DMS 273 (cell line): ENCODE measurements around the gene KCNA10.

Experiments used
- DNase-seq: peaks from one replicate; lab custom pipeline; 2025; ENCODE audit not compliant: unreplicated experiment; lab: John Stamatoyannopoulos, UW

KCNA10 gene

DNA sequence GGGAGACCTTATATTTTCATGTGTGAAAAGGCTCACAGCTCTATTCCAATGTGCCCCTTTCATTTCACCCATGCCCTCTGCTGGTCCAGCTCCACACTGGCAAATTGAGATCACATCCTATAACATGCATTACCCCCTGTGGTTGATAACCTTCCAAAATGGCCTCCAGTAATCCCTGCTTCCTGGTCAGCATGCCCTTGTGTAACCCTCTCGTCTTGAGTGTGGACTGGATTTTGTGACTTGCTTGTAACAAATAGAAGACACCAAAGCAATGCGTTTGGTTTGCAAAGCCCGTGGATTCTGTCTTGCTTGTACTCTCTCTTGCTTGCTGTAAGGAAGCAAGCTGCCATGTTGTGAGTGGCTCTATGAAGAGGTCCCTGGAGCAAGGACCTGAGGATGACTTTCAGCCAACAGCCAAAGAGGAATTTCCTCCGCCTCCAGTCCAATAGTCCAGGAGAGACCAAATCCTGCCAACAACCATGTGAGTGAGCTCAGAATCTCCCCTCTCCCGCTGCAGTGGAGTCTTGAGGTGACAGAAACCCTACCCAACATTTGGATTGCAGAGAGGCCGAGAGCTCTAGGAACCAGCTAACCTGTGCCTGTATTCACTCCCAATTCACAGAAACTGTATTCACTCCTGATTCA is 17.4 kb downstream of the KCNA10 start:
- no peak for DNase-seq

DNA sequence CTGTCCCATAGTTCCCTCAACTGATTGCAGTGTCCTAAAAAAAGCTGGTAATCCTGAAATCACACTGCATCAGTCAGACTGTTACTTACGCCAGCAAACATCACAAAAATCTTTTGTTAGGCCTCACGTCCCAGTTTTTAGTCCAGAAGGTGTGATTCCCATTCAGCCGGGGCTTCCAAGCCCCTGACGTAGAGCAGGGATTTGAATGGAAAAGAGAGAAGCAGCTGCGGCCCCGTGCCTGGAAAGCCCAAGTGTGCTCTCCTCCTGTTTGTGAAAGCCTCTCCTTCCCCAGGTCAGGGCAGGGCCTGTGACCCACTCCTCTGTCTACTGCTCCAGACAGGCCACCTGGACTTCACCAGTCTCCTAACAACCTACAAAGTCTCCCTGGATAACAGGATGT is 20.7 kb downstream of the KCNA10 start:
- DNase-seq, result no peak

DNA sequence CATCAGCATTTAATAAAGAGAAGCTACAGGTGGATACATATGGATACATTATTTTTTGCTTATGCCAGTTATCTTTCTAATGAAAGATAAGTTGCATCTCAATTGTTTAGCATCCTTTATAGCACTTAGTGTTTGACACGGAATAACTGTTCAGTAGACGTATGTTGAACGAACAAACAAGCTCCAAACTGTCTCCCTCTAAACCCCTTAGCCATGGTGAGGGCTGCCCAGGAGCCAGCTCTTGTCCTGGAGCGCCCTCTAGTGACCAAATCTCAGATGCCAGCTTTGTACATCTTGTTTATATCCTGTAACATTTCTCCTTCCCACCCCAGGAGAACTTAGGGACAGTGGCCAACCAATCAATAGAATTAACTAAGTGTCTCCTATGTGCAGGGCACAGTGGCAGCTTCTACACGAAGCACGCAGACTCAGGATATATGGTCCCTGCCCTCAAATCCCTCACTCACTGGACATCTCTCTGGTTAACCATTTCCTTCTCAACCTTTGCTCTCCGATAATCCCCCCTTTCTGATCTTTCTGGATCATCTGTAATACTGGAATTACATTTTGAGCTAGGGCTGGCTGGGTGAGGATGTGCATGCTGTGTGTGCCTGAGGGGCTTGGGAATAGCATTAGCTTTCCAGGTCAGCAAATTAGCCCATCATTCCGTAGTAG is 22.9 kb downstream of the KCNA10 start:
- peak; percentile 92 for DNase-seq

DNA sequence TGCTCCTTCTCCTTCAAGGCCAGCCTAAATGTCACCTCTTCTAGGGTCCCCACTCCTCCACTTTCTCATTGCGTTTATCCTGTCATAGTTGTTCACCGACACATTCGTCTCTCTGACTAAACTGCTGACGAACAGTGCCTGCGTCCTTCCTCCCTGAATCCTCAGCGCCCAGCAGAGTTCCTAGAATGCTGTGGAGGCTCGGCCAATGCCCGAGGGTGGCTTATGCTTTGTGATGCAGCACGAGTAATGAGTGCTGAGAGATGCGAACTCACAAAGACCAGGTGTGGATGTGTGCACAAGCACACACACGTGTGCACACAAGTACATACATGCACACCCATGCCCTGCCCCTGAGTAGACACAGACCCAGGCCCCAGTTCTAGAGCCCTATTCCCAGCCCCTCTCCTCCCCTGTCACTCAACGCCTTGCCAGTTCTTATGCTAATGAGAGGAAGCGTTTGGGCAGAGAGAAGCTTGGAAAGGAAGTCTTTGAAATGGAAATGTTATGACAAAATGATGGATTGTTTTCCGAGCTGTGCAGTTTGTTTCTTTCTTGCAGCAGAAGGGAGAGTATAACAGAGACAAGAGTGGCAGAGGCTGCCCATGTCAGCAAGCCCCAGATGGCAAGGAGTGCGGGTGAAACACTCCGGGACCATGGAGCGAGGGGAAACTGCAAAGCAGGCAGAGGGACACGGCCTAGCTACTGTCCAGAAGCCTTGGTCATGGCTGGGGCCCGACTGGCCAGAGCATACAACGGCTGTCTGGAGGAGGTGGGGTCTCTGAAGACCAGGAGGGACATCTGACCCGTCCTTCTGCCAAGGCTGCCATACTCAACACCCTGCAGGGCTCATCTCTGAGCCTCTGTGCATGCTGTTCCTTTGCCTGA is 24.2 kb downstream of the KCNA10 start:
- DNase-seq, result peak; percentile 35

DNA sequence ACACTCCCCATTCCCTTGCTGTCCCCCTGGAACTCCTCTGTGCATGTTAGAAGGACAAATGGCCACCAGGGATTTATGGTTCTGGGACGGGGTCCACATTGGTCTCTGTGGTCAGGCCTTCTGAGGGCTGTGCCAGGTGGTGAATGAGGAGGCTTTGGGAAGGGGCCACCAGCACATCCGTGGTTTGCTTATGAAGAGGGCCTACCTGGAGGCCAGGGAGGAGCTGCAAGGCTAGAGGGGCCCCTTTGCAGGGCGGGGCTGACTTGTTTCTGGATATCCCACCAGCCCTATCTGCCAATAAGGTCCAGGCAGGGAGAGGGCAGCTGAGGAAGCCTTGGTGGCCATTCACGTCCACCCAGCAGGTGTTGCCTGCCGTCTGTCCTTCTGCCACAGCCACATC is 24.9 kb downstream of the KCNA10 start:
- no peak for DNase-seq

DNA sequence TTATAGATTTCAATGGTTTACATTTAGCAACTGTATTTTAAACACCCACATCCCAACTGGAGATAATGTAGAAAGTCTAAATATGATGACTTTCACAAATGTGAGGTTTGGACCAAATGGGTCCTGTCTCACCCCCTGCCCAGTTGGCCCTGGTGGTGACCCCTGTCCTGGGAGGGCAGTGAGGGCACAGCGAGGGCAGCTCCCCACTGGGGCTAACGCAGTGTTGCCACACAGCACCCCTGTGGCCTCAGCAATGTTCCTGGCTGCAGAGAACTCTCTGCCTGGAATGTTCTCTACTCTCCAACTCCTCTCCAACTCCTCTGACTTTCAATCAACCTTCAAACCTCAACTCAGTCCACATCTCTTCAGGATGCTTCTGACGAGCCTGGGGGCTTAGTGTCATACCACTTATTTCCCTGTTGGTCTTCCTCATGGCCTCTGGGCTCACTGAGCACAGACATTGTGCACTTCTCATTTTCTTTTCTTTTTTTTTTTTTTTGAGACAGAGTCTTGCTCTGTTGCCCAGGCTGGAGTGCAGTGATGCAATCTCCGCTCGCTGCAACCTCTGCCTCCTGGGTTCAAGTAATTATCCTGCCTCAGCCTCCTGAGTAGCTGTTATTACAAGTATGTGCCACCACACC is 25.8 kb downstream of the KCNA10 start:
- no peak for DNase-seq

DNA sequence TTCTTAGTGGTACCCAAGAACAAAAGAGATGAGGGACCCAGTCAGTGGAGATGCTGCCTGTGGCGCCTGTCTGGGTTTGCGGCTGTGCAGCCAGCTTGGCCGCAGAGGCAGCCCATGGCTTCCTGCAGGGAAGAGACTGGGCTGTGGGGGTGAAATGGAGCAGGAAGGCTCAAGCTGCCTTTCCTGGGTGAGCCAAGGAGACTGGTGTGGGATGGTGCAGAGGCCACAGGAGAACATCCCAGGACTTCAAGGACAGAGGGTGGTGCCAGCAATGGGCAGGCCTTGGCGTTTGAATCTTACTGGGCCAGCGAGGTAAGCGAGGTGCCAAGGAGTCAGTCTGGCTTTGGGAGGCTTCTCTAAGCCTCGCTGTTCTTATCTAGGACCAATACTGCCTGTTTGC is 26.4 kb downstream of the KCNA10 start:
- DNase-seq, result no peak

DNA sequence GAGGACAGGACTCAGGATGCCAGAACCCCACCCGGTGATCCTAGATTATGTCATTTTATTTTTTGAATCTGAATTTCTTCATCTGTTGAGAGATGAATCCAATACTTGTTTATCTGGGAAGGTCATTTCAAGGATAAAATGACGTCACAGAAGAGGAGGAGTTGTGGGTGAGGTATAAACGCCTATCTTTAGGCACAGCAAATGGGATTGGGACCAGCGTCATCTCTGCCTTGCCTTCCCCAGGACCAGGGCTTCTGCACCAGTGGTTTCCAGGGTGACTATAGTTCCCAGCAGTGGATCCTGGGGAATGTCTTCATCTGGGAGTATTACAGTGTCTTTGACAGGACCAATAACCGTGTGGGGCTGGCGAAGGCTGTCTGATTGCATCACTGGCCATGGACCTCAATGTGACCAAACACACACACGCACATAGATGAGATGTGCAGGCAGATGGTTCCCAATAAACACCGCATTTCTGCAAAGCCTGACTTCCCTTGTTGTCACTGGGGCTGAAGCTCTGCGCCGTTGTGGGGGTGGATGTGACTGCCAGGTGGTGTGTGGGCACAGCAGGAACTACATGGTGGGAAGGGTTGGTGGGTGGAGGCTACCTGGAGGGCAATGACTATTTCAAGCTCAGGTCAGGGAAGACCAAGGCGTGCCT is 28.1 kb downstream of the KCNA10 start:
- no peak for DNase-seq

DNA sequence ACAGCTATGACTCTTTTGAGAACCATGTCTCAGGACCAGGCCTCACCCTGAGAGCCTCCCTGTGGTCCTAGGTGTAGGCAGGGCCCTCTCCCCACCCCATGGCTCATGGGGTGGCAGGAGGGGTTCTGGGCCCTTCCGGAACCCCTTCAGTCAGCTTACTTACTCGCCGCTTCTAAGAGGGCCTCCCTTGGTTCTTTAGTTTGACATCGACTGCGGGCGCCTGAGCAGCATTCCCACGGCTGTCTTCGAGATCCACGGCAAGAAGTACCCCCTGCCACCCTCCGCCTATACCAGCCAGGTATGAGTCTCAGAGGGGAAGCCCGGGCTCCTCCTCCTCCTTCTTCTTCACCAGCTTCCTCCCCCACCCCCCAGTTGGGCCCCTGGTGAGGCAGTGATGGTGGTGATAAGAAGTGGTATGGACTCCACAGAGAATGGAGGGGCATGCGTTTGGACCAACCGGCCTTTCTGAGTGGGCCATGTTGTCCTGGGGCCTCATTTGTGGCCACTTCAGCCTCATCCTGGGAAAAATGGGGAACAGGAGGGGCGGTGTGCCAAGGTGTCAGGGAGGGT is 28.9 kb downstream of the KCNA10 start:
- DNase-seq, result no peak

DNA sequence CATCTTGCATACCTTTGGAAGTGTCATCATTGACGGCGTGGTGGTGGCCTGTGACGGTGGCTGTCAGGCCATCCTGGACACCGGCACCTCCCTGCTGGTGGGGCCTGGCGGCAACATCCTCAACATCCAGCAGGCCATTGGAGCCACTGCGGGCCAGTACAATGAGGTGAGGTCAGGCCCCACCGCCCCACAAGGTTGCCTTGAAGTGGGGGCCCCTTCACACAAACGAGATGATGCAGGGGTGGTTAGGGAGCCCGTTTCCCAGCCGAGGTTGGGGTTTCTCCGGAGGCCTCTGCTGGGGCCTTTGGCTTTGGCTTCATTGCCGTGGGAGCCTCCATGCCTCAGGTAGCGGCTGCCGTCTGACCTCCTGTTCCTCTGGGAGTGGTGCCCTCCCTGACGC is 29.6 kb downstream of the KCNA10 start:
- DNase-seq, result no peak

DNA sequence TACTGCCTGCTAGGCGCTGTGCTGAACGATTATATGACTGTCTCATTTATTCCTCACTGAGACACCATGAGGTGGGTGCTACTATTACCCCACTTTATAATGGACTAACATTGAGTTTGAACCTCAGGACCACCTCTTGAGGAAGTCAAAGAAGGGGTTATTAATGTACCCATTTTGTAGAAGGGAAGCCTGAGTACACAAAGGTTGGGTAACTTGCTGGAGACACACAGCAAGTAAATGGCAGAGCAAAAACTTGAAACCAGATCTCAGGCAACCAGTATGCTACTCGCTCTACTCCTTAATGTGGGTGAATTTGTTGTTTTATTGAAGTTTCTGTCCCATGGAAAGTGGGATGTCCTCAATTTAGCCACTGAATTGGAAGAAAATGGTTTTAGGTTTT is 30.1 kb downstream of the KCNA10 start:
- DNase-seq, result no peak

DNA sequence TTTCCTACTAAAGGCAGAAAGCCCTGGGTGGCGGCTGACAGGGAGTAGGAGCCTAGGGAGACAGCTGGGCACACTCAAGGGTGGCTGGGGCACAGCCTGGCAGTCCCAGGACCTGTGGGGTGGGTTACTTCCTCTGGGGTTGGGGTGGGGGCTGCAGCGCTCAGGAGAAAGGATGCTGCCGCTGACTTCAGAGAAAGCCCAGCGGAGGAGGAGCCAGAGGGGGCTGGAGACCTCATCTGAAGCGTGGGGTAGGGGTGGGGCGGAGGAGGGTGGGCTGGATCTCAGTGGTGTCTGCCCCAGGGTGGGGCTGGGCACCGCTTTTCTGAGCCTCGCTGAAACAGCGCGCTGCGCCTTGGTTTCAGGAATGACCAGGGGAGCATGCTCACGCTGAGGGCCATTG is 30.8 kb downstream of the KCNA10 start:
- DNase-seq, result no peak

DNA sequence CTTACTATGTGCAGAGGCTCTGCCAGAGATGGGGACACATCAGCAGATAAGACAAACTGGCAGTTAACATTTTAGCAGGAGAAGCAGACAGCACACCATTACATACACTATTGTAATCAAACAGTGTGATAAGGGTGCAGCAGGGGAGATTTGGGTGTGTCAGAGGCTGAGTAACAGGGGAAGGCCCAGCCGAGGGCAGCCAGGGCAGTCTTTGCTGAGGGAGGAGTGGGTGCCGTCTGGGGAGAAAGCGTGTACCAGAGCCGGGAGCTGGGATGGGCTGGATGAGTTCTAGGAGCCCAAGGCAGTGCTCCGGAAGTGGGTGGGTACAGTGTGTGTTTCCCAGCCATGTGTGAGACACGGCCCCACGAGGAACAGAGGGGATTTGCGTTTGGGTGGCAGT is 31.2 kb downstream of the KCNA10 start:
- no peak for DNase-seq

DNA sequence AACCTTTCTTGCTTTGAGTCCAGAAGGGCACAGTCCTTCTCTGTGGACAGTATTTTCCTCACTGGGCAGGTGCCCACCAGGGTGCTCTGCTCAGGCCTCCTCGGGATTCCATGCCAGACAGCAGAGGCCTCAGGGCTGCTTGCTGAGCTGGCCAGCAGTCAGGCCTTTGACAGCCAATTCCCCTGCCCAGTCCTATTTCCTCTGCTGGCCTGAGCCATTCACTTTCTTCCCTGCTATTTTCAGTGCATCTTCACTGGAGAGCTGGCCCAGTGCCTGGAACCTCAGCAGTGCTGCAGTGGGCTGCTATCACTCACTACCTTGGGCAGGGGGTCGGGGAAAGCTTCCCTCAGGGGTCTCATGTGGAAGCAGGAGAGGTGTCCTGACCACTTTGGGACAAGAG is 33.2 kb downstream of the KCNA10 start:
- no peak for DNase-seq

DNA sequence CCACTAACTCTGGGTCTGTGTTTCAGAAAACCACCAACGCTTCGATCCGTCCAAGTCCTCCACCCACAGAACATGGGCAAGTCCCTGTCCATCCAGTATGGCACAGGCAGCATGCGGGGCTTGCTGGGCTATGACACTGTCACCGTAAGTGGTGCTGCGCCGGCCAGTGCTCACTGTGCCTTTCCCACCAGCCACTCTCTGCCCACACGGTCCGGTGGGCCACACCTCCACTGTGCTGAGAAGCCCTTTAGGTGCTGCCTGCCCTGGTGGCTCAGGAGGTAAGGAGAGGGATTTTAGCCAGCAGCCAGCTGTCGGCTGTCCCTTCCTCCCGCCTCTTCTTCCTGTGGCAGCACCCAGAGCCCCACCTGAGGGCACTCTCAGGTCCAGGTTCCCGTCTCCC is 34.2 kb downstream of the KCNA10 start:
- no peak for DNase-seq

DNA sequence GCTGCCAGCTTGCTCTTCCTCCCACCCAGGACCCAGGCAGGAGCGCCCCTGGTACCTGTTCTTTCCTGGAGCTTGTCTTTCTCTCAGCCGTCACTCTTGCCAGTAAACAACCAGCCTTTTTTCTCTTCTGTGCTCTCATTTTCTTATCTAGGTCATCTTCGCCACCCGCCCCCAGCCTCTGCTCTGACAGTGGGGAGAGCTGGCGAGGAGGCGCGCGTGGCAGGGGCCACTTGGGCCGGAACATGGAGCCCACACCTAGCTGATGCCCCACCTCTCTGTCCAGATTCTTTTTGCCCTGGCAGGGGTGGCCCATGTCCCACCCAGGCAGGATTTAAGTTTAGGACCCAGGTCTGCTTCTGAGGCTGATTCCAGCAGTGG is 35.7 kb downstream of the KCNA10 start:
- DNase-seq, result no peak

DNA sequence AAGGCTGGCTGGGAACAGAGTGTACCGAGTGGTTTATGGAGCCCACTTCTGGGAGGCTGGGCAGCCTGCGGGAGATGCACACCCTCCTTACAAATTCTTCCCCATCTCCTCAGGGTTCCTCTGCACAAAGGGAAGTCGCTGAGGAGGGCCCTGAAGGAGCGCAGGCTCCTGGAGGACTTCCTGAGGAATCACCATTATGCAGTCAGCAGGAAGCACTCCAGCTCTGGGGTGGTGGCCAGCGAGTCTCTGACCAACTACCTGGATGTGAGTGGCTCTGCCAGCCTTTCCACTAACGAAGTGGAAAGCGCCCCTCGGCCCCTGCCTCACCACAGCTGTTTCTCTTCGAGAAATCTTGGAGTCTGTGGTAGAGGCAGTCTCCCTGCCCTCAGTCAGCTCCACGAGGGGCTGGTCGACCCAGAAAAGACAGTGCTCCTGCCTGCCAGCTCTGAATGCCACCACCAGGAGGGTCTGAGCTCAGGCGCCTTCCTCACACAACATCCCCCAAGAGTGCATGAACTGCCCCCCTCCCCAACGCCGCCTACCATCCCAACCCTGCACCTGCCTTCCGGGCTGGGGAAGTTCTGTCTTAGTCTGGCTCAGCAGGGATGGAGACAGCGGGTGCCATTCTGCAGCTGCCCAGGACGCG is 36.2 kb downstream of the KCNA10 start:
- no peak for DNase-seq

DNA sequence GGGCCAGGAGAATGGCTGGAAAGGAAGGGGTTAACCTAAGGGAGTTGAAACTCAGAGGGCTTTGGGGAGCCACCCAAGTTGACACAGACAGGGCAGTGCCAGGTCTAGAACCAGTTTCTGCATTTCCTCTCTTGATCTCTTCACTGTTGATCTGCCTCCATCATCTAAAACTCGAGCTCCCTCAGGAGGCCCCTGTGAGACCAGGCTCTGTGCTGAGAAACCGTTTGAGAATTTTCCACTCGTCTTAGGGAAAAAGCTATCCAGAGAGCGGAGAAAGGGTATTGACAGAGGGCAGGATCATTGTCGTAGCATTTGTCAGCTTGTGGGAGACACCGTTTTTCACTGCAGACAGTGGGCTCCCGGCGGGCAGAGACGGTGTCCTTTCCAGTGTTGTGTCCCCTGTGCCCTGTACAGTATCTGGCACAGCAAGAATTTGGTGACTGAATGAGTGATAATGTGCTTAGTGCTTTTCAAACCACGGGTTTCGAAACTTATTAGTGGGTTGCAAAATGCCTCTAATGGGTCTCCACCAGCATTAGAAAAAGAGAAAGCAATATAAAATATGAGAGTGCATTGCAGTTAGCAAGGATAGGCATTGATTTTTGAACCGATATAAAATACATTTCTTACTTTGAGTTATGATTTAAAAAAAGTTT is 36.9 kb downstream of the KCNA10 start:
- DNase-seq, result no peak

DNA sequence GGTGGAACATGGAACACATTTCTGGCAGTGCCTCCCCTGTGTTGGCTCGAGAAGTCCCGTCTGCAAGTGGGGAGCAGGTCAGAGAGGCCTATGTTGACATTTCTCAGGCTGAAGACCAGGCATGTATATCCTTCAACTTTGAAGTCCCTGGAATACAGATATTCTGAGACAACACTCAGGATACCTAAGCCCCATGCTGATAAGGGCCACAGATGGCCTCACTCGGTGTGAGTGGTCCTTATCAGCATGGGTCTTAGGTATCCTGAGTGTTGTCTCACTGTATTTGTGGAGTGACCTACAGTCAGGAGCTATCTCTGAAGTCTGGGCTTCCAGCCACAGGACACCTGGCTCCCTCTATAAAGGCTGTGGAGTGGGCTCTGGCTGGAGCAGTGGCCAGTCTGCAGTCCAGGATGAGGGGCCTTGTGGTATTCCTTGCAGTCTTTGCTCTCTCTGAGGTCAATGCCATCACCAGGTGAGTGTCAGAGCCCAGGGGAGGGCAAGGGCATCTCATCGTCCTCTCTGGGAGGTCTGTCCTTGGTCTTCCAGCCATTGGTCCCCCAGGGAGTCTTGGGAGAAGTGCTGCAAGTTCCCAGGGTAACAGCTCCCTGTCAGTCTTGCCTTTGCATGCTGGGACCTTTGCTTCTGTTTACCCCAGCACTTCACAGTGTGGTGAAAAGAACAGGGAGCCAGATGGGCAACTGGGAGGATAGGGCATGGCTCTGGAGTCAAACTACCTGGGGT is 38.4 kb downstream of the KCNA10 start:
- DNase-seq, result no peak
